ENCODE results near the gene BIRC5. TPM values are rescaled to one million over a fixed set of nuclear protein-coding genes. Genes with fewer than 3 reads are reported as not detected.

BIRC5 gene
- total and polyA plus RNA-seq, 3 donors from 2014 or later = 12.4 to 58.5 (median 28.1) TPM

GRCh38 chr17:78204387-78205123 lies 9.5 kb upstream of the BIRC5 start:
- intact Hi-C loops (cut with DNase I; ENCODE audit: low total_unique reads) = no loop called here
- no peaks in the 10 kb centered on the region for H3K4me1 ChIP-seq
- TF ChIP-seq POLR2A (IDR thresholded peaks at IDR 0.05) = no peak
- no peak for TF ChIP-seq CTCF (IDR thresholded peaks at IDR 0.05)
- no peaks in the 10 kb centered on the region for H3K27me3 ChIP-seq
- H3K9me3 ChIP-seq = no peaks in the 10 kb centered on the region
- H3K36me3 ChIP-seq (ENCODE audit: low read depth, missing control alignments) = no peaks in the 10 kb centered on the region
- H3K27ac ChIP-seq = no peak overlapping the region
- DNase-seq = no peak
- 90 to 91% methylated on average over 15 to 22 of the region's 22 CpGs for WGBS, 2 donors
- H3K4me3 ChIP-seq = no peak overlapping the region

GRCh38 chr17:78205124-78205775 lies 8.8 kb upstream of the BIRC5 start:
- no peak for DNase-seq
- TF ChIP-seq POLR2A (IDR thresholded peaks at IDR 0.05) (no peak), CTCF (IDR thresholded peaks at IDR 0.05) (no peak)
- H3K4me1 ChIP-seq = no peaks in the 10 kb centered on the region
- no peak overlapping the region for H3K27ac ChIP-seq
- WGBS, 2 donors = 81 to 82% methylated on average over 12 to 17 of the region's 17 CpGs
- H3K27me3 ChIP-seq = no peaks in the 10 kb centered on the region
- no peaks in the 10 kb centered on the region for H3K36me3 ChIP-seq (ENCODE audit: low read depth, missing control alignments)
- intact Hi-C loops (cut with DNase I; ENCODE audit: low total_unique reads) = no loop called here
- H3K9me3 ChIP-seq = no peaks in the 10 kb centered on the region
- H3K4me3 ChIP-seq = no peak overlapping the region

- Histone ChIP-seq H3K27ac (no peak overlapping the region), H3K27me3 (no peaks in the 10 kb centered on the region), H3K4me3 (no peak overlapping the region), H3K9me3 (no peaks in the 10 kb centered on the region), H3K36me3 (ENCODE audit: low read depth, missing control alignments) (no peaks in the 10 kb centered on the region), H3K4me1 (no peaks in the 10 kb centered on the region)
- no peak for DNase-seq
- TF ChIP-seq CTCF (IDR thresholded peaks at IDR 0.05) = no peak
- TF ChIP-seq POLR2A (IDR thresholded peaks at IDR 0.05) = no peak
- WGBS, 2 donors = 82 to 83% methylated on average over 7 of the region's 7 CpGs
- intact Hi-C loops (cut with DNase I; ENCODE audit: low total_unique reads) = no loop called here
Observed at GRCh38 chr17:78206298-78206697, 7.8 kb upstream of the BIRC5 start.

- DNase-seq = no peak
- Histone ChIP-seq H3K27me3 (no peaks in the 10 kb centered on the region), H3K4me1 (no peaks in the 10 kb centered on the region), H3K9me3 (no peaks in the 10 kb centered on the region), H3K36me3 (ENCODE audit: low read depth, missing control alignments) (no peaks in the 10 kb centered on the region), H3K4me3 (no peak overlapping the region), H3K27ac (no peak overlapping the region)
- intact Hi-C loops (cut with DNase I; ENCODE audit: low total_unique reads) = no loop called here
- WGBS, 2 donors = 76 to 84% methylated on average over 3 of the region's 3 CpGs
- TF ChIP-seq POLR2A (IDR thresholded peaks at IDR 0.05) = no peak
Observed at GRCh38 chr17:78208486-78208885, 5.6 kb upstream of the BIRC5 start.

- DNase-seq = no peak
- H3K36me3 ChIP-seq (ENCODE audit: low read depth, missing control alignments) = no peaks in the 10 kb centered on the region
- H3K27me3 ChIP-seq = no peaks in the 10 kb centered on the region
- 91 to 96% methylated on average over 9 to 10 of the region's 10 CpGs for WGBS, 2 donors
- no peak overlapping the region for H3K27ac ChIP-seq
- H3K9me3 ChIP-seq = no peaks in the 10 kb centered on the region
- no peak overlapping the region for H3K4me3 ChIP-seq
- intact Hi-C loops (cut with DNase I; ENCODE audit: low total_unique reads) = no loop called here
- H3K4me1 ChIP-seq = peaks cover 5% of the 10 kb centered on the region
- TF ChIP-seq CTCF (IDR thresholded peaks at IDR 0.05) = no peak
- TF ChIP-seq POLR2A (IDR thresholded peaks at IDR 0.05) = no peak
Observed at GRCh38 chr17:78210111-78210510, 3.9 kb upstream of the BIRC5 start.

Data from testis (tissue), 3 donors.